ENCODE results near the gene SKAP2. TPM values are rescaled to one million over a fixed set of nuclear protein-coding genes. Genes with fewer than 3 reads are reported as not detected.

The SKAP2 gene
- total RNA-seq, 2 experiments from 2014 or later = 11.2 to 11.9 TPM

- H3K9me3 Mint-ChIP-seq = no peaks in the 10 kb centered on the region
- no peak for DNase-seq
- no peak overlapping the region for H3K4me3 Mint-ChIP-seq
- no peaks in the 10 kb centered on the region for H3K36me3 Mint-ChIP-seq
- POLR2A ChIA-PET = no interaction called here
- CTCF ChIA-PET = interaction anchor here (1.4 kb wide), 1 partner anchor 12 kb away, joined by 5 read pairs; no protein-coding TSS in a partner anchor
- intact Hi-C loops (cut with micrococcal nuclease) = no loop called here
- H3K27me3 Mint-ChIP-seq = peaks cover 14% of the 10 kb centered on the region
- H3K27ac Mint-ChIP-seq = no peak overlapping the region
- H3K4me1 Mint-ChIP-seq (ENCODE audit: low read depth) = no peaks in the 10 kb centered on the region
Observed at GRCh38 chr7:26655781-26656180, 208.6 kb downstream of the SKAP2 start.

GRCh38 chr7:26653430-26654399 lies 210.7 kb downstream of the SKAP2 start:
- no peak overlapping the region for H3K4me3 Mint-ChIP-seq
- H3K4me1 Mint-ChIP-seq (ENCODE audit: low read depth) = no peaks in the 10 kb centered on the region
- no peaks in the 10 kb centered on the region for H3K36me3 Mint-ChIP-seq
- CTCF ChIA-PET = interaction anchor here (1.0 kb wide), 1 partner anchor 276 kb away, joined by 3 read pairs; no protein-coding TSS in a partner anchor
- H3K27ac Mint-ChIP-seq = no peak overlapping the region
- no peak for DNase-seq
- intact Hi-C loops (cut with micrococcal nuclease) = no loop called here
- POLR2A ChIA-PET = no interaction called here
- H3K27me3 Mint-ChIP-seq = peaks cover 15% of the 10 kb centered on the region
- H3K9me3 Mint-ChIP-seq = no peaks in the 10 kb centered on the region

DNA sequence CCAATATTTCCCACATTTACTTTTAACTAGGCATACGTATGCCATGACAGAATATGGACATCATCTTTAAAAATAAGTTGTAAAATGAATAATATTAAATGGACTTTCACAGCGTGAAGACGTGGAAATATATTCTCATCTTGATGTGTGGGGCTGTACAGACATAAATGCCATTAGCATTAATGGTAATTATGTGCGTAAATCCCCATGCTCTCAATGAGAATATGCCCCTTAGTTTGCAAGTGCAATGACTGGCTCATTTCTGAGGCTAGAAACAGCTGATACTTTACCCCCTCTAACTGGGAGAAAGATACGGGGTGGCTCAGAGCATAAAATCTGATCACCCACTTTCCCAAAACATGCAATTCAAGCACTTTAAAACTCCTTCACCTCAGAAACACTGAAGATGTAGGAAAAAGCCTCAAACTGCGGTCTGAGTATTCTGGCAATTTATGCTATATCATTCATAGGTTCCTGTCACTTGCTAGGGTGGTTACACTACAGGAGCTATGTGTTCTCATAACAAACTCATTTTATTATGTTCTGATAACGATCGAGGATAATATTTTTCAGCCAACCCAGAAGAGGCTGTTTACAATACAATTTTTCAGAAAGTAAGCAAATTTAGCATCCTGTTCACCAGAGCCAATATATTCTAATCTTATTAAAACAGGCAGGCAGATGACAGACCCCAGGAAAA lies 211.8 kb downstream of the SKAP2 start:
- H3K27me3 Mint-ChIP-seq = peaks cover 13% of the 10 kb centered on the region
- H3K4me1 Mint-ChIP-seq (ENCODE audit: low read depth) = no peaks in the 10 kb centered on the region
- no peak overlapping the region for H3K4me3 Mint-ChIP-seq
- CTCF ChIA-PET = interaction anchor here (1.0 kb wide), 1 partner anchor 275 kb away, joined by 3 read pairs; no protein-coding TSS in a partner anchor
- intact Hi-C loops (cut with micrococcal nuclease) = no loop called here
- H3K27ac Mint-ChIP-seq = no peak overlapping the region
- no peaks in the 10 kb centered on the region for H3K36me3 Mint-ChIP-seq
- POLR2A ChIA-PET = interaction anchor here (0.6 kb wide), 1 partner anchor 208 kb away, joined by 3 read pairs; no protein-coding TSS in a partner anchor
- H3K9me3 Mint-ChIP-seq = no peaks in the 10 kb centered on the region
- no peak for DNase-seq

DNA sequence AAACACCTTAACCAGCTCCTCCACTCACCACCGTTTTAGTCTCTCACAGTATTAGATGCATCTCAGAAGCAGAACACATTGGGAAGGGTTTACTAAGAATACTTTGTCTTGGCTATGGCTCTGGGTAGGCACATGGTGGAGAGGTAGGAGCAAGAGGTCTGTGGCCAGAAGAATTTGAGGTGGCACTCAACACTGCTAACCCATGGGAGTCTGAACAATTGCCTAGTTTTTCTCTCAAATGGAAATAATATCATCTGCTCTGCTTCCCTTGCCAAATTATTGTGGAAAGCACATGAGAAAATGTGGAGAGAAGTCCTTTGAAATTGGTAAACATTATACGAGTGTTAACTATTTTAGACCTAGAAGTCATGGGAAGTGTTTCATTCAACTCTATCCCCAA lies 214.3 kb downstream of the SKAP2 start:
- H3K27me3 Mint-ChIP-seq = peaks cover 9% of the 10 kb centered on the region
- H3K4me1 Mint-ChIP-seq (ENCODE audit: low read depth) = no peaks in the 10 kb centered on the region
- H3K36me3 Mint-ChIP-seq = no peaks in the 10 kb centered on the region
- DNase-seq = no peak
- H3K9me3 Mint-ChIP-seq = no peaks in the 10 kb centered on the region
- no peak overlapping the region for H3K27ac Mint-ChIP-seq
- intact Hi-C loops (cut with micrococcal nuclease) = no loop called here
- H3K4me3 Mint-ChIP-seq = no peak overlapping the region
- POLR2A ChIA-PET = no interaction called here
- CTCF ChIA-PET = no interaction called here

DNA sequence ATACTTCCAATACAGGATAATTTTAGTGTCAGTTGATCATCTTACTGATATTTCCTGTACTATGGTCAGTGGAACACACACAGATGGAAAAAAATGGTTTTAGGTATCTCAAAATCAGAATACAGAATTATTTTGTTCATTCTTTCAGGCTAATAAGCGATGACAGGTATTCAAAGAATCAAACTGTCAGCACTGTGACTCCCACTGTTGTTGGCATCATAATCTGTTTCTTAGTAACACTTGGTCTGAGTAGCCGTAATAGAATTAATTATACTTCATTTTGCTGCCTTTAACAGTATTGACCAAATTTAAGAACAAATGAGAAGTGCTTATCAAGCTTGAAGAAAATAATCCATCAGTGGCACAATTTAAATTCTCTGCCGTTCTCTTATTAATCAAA lies 215.0 kb downstream of the SKAP2 start:
- peaks cover 5% of the 10 kb centered on the region for H3K27me3 Mint-ChIP-seq
- no peaks in the 10 kb centered on the region for H3K36me3 Mint-ChIP-seq
- H3K4me3 Mint-ChIP-seq = no peak overlapping the region
- H3K27ac Mint-ChIP-seq = no peak overlapping the region
- ChIA-PET POLR2A (no interaction called here), CTCF (no interaction called here)
- no peaks in the 10 kb centered on the region for H3K4me1 Mint-ChIP-seq (ENCODE audit: low read depth)
- intact Hi-C loops (cut with micrococcal nuclease) = no loop called here
- H3K9me3 Mint-ChIP-seq = no peaks in the 10 kb centered on the region
- DNase-seq = no peak

DNA sequence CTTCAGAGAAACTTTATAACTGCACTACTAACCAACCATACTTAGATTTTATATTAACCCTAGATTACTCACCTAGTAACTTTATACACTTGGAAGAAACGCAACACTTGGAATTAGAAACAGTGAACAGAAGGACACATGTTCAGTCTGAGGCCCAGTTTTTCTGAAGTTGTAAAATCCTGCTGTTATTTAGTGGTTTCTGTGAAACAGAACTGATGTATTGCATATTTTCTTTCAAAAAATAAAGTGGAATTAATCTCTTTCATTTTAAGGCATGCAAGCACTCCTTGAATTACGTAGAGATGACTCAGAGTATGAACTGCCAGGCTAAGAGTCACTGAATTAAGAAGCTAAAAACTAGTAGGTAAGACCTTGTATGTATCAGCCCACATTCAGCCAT lies 215.8 kb downstream of the SKAP2 start:
- ChIA-PET POLR2A (no interaction called here), CTCF (no interaction called here)
- Mint-ChIP-seq H3K27me3 (peaks cover 5% of the 10 kb centered on the region), H3K36me3 (no peaks in the 10 kb centered on the region), H3K27ac (no peak overlapping the region), H3K9me3 (no peaks in the 10 kb centered on the region), H3K4me3 (no peak overlapping the region), H3K4me1 (ENCODE audit: low read depth) (no peaks in the 10 kb centered on the region)
- intact Hi-C loops (cut with micrococcal nuclease) = no loop called here
- DNase-seq = no peak

GRCh38 chr7:26646336-26647048 lies 217.9 kb downstream of the SKAP2 start:
- no peaks in the 10 kb centered on the region for H3K36me3 Mint-ChIP-seq
- no peaks in the 10 kb centered on the region for H3K4me1 Mint-ChIP-seq (ENCODE audit: low read depth)
- H3K27ac Mint-ChIP-seq = no peak overlapping the region
- intact Hi-C loops (cut with micrococcal nuclease) = no loop called here
- no peak overlapping the region for H3K4me3 Mint-ChIP-seq
- ChIA-PET POLR2A (no interaction called here), CTCF (no interaction called here)
- no peaks in the 10 kb centered on the region for H3K9me3 Mint-ChIP-seq
- no peak for DNase-seq
- peaks cover 5% of the 10 kb centered on the region for H3K27me3 Mint-ChIP-seq

- Mint-ChIP-seq H3K9me3 (no peaks in the 10 kb centered on the region), H3K27ac (no peak overlapping the region), H3K4me1 (ENCODE audit: low read depth) (no peaks in the 10 kb centered on the region), H3K36me3 (no peaks in the 10 kb centered on the region), H3K27me3 (peaks cover 4% of the 10 kb centered on the region), H3K4me3 (no peak overlapping the region)
- intact Hi-C loops (cut with micrococcal nuclease) = no loop called here
- CTCF ChIA-PET = no interaction called here
- no peak for DNase-seq
- POLR2A ChIA-PET = no interaction called here
Observed at GRCh38 chr7:26645121-26645520, 219.3 kb downstream of the SKAP2 start.

DNA sequence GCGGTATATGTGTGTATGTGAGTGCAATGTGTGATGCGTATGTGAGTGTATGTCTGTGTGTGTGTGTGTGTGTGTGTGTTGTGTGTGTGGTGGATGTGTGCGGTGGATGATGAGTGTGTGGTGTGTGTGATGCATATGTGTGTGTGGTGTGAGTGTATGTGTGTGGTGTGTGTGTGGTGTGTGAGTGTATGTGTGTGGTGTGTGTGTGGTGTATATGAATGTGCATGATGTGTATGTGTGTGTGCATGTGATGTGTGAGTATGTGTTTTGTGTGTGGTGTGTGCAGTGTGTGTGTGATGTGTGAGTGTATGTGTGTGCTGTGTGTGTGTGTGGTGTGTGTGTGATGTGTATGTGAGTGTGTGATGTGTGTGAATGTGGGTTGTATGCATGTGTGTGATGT lies 222.0 kb downstream of the SKAP2 start:
- Mint-ChIP-seq H3K4me3 (no peak overlapping the region), H3K36me3 (no peaks in the 10 kb centered on the region), H3K4me1 (ENCODE audit: low read depth) (no peaks in the 10 kb centered on the region), H3K27ac (no peak overlapping the region), H3K27me3 (no peaks in the 10 kb centered on the region), H3K9me3 (no peaks in the 10 kb centered on the region)
- POLR2A ChIA-PET = no interaction called here
- intact Hi-C loops (cut with micrococcal nuclease) = no loop called here
- CTCF ChIA-PET = no interaction called here
- no peak for DNase-seq

DNA sequence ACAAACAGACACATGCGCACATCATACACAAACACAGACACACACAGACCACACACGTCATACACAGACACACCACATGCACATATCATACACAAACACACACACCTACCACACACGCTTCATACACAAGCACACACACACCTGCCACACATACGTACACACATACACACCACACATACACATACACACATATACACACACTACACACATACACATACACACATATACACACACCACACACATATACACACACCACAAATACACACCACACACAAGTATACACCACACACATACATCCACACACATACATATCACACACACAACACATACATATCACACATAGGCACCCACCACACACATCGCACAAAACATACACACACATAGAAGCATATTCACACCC lies 224.7 kb downstream of the SKAP2 start:
- Mint-ChIP-seq H3K27me3 (peaks cover under 1% of the 10 kb centered on the region), H3K27ac (no peak overlapping the region), H3K36me3 (no peaks in the 10 kb centered on the region), H3K9me3 (no peaks in the 10 kb centered on the region), H3K4me3 (no peak overlapping the region), H3K4me1 (ENCODE audit: low read depth) (no peaks in the 10 kb centered on the region)
- POLR2A ChIA-PET = no interaction called here
- CTCF ChIA-PET = no interaction called here
- no peak for DNase-seq
- intact Hi-C loops (cut with micrococcal nuclease) = no loop called here

DNA sequence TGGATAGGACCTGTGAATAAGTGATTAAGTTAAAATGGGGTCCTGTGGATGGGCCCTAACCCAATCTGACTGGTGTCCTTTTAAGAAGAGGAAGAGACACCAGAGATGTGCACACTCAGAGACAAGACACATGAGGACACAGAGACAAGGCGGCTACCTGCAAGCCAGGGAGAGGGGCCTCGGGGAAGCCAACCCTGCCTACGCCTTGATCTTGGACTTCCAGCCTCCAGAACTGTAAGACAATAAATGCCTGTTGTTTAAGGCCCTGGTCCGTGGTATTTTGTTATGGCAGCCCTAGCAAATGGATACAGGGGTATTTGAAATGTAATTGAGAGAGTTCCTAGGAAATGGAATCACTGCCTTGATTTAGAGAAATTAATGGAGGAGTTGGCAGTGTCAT lies 225.3 kb downstream of the SKAP2 start:
- no peaks in the 10 kb centered on the region for H3K9me3 Mint-ChIP-seq
- H3K36me3 Mint-ChIP-seq = no peaks in the 10 kb centered on the region
- no peak overlapping the region for H3K4me3 Mint-ChIP-seq
- intact Hi-C loops (cut with micrococcal nuclease) = no loop called here
- H3K27me3 Mint-ChIP-seq = peaks cover 2% of the 10 kb centered on the region
- DNase-seq = no peak
- no peak overlapping the region for H3K27ac Mint-ChIP-seq
- ChIA-PET POLR2A (no interaction called here), CTCF (no interaction called here)
- no peaks in the 10 kb centered on the region for H3K4me1 Mint-ChIP-seq (ENCODE audit: low read depth)

DNA sequence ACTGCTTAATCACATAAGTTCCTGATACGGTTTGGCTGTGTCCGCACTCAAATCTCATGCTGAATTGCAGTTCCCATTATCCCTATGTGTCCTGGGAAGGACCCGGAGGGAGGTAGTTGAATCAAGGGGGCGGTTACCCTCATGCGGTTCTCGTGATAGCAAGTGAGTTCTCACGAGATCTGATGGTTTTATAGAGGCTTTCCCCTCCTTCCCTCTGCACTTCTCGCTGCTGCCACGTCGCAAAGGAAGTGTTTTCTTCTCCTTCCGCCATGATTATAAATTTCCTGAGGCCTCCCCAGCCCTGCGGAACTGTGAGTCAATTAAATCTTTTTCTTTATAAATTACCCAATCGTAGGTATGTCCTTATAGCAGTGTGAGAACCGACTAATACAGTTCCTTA lies 226.2 kb downstream of the SKAP2 start:
- Mint-ChIP-seq H3K4me3 (no peak overlapping the region), H3K27ac (no peak overlapping the region), H3K9me3 (no peaks in the 10 kb centered on the region), H3K27me3 (peaks cover 2% of the 10 kb centered on the region), H3K4me1 (ENCODE audit: low read depth) (no peaks in the 10 kb centered on the region), H3K36me3 (no peaks in the 10 kb centered on the region)
- no peak for DNase-seq
- POLR2A ChIA-PET = no interaction called here
- CTCF ChIA-PET = interaction anchor here (0.6 kb wide), 1 partner anchor 10 kb away, joined by 3 read pairs; no protein-coding TSS in a partner anchor
- intact Hi-C loops (cut with micrococcal nuclease) = no loop called here

Measured in activated CD4-positive, alpha-beta memory T cell treated with anti-CD3 and anti-CD28 coated beads for 36 hours (primary cell).